ENCODE data around the gene FBXO47. TPM values are rescaled to one million over a fixed set of nuclear protein-coding genes. Genes with fewer than 3 reads are reported as not detected.
"Not testable (repeated sequence)": the region's sequence is repeated elsewhere in the genome, so short reads cannot be mapped to it uniquely, and the experiment has no call there.

Gene FBXO47
- total and polyA plus RNA-seq, 7 donors = 0.03 TPM; not detected in 6

DNA sequence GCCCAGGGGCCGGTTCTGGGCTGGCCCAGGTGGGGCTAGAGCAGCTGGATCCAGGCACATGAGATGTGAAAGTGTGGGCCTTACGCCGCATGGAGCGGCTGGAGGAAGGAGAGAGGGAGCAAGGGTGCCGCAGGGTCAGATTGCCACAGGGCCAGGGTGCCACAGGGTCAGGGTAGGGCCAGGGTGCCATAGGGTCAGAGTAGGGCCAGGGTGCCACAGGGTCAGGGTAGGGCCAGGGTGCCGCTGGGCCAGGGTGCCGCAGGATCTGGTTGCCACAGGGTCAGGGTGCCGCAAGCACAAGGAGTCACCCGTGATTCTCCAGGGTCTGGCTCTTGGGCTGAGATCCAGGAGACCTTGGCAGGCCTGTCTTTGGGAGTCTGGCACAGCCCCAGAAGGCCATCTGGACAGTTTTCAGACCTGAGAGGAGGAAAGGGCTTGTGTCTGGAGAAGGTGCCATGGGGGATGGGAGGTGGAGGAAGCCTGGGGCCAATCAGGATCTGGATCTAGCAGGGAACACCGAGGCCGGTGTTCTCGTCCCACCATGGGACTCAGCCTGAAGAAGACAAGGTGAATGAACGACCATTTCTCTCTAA lies 54.9 kb downstream of the FBXO47 start:
- WGBS, 3 donors = 39 to 50% (median 42%) methylated on average over 13 of the region's 13 CpGs
- no peak overlapping the region for H3K27ac ChIP-seq
- TF ChIP-seq, protein P1, sequence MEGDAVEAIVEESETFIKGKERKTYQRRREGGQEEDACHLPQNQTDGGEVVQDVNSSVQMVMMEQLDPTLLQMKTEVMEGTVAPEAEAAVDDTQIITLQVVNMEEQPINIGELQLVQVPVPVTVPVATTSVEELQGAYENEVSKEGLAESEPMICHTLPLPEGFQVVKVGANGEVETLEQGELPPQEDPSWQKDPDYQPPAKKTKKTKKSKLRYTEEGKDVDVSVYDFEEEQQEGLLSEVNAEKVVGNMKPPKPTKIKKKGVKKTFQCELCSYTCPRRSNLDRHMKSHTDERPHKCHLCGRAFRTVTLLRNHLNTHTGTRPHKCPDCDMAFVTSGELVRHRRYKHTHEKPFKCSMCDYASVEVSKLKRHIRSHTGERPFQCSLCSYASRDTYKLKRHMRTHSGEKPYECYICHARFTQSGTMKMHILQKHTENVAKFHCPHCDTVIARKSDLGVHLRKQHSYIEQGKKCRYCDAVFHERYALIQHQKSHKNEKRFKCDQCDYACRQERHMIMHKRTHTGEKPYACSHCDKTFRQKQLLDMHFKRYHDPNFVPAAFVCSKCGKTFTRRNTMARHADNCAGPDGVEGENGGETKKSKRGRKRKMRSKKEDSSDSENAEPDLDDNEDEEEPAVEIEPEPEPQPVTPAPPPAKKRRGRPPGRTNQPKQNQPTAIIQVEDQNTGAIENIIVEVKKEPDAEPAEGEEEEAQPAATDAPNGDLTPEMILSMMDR (IDR thresholded peaks at IDR 0.05) = no peak
- H3K36me3 ChIP-seq (ENCODE audit: insufficient read depth in 1 of 2, low read depth in 1 of 2) = peaks cover 3 to 28% of the 10 kb centered on the region in 2 donors
- DNase-seq (peak; percentile 62 to 74), ATAC-seq (peak; percentile 17 to 56 (median 26))
- H3K4me3 ChIP-seq = no peak overlapping the region
- H3K27me3 ChIP-seq (ENCODE audit: insufficient read depth in 3 of 3, low read length in 2 of 3) = no peaks in the 10 kb centered on the region
- no peaks in the 10 kb centered on the region for H3K9me3 ChIP-seq
- intact Hi-C loops (cut with DNase I) = no loop called here
- H3K4me1 ChIP-seq = peaks cover 10% of the 10 kb centered on the region

DNA sequence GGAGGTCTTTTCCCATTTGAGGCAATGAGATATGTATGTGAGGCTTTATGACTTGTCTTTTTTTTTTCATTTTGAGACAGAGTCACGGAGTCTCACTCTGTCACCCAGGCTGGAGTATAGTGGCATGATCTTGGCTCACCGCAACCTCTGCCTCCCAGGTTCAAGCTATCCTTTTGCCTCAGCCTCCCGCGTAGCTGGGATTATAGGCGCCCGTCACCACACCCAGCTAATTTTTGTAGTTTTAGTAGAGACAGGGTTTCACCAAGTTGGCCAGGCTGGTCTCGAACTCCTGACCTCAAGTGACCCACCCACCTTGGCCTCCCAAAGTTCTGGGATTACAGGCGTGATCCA lies 55.5 kb downstream of the FBXO47 start:
- Histone ChIP-seq H3K36me3 (ENCODE audit: insufficient read depth in 1 of 2, low read depth in 1 of 2) (peaks cover 3 to 26% of the 10 kb centered on the region in 2 donors), H3K4me1 (peaks cover 13% of the 10 kb centered on the region)
- intact Hi-C loops (cut with DNase I); ATAC-seq; H3K27me3 ChIP-seq (ENCODE audit: insufficient read depth in 3 of 3, low read length in 2 of 3); H3K4me3 ChIP-seq; H3K27ac ChIP-seq; H3K9me3 ChIP-seq; DNase-seq: not testable (repeated sequence)
- WGBS, 3 donors = 88 to 95% (median 91%) methylated on average over 8 of the region's 8 CpGs

GRCh38 chr17:38911081-38911730 lies 56.0 kb downstream of the FBXO47 start:
- TF ChIP-seq, protein P1 (IDR thresholded peaks at IDR 0.05) = no peak
- H3K27me3 ChIP-seq (ENCODE audit: insufficient read depth in 3 of 3, low read length in 2 of 3) = no peaks in the 10 kb centered on the region
- ATAC-seq = no peak
- no peak overlapping the region for H3K27ac ChIP-seq
- peaks cover 3 to 21% of the 10 kb centered on the region in 2 donors for H3K36me3 ChIP-seq (ENCODE audit: insufficient read depth in 1 of 2, low read depth in 1 of 2)
- DNase-seq = peak; percentile 7 to 42
- WGBS, 3 donors = 78 to 83% (median 82%) methylated on average over 10 of the region's 10 CpGs
- H3K4me3 ChIP-seq = no peak overlapping the region
- no peaks in the 10 kb centered on the region for H3K9me3 ChIP-seq
- intact Hi-C loops (cut with DNase I) = no loop called here
- H3K4me1 ChIP-seq = peaks cover 16% of the 10 kb centered on the region

- ATAC-seq (no peak), DNase-seq (peak; percentile 5 to 6)
- Histone ChIP-seq H3K4me3 (no peak overlapping the region), H3K27me3 (ENCODE audit: insufficient read depth in 3 of 3, low read length in 2 of 3) (no peaks in the 10 kb centered on the region), H3K27ac (no peak overlapping the region), H3K36me3 (ENCODE audit: insufficient read depth in 1 of 2, low read depth in 1 of 2) (peaks cover 3 to 12% of the 10 kb centered on the region in 2 donors), H3K9me3 (no peaks in the 10 kb centered on the region), H3K4me1 (peaks cover 20% of the 10 kb centered on the region)
- 71 to 84% (median 83%) methylated on average over 5 of the region's 5 CpGs for WGBS, 3 donors
- intact Hi-C loops (cut with DNase I) = no loop called here
- TF ChIP-seq, protein P1 (IDR thresholded peaks at IDR 0.05) = no peak
Observed at GRCh38 chr17:38910325-38910724, 56.9 kb downstream of the FBXO47 start.

DNA sequence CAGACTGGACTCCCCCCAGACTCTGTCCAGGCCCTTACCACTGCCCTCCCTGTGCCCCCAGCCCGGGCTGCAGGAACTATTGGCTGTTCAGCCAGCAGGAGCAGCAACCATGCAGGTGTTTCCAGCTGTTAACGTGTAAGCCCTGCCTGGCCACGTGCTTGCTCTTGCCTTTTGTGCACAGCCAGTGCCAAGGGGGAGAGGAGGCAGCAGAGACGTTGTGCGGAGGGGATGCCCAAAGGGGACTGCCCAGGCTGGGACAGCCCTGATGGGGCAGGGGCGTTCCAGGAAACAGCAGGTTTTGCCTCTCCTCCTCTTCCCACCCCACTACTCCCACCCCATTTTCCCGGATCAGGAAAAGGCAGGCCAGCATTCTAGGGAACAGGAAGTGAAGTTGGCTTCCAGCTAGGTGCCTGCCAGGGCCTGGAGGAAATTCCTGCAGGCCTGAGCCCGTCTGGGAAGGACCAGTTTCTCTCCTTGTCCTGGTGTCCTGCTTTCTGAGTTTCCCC lies 58.5 kb downstream of the FBXO47 start:
- no peaks in the 10 kb centered on the region for H3K27me3 ChIP-seq (ENCODE audit: insufficient read depth in 3 of 3, low read length in 2 of 3)
- peak in 1 of 4 donors; percentile 32 for ATAC-seq
- peaks cover 0 to 10% of the 10 kb centered on the region in 2 donors for H3K36me3 ChIP-seq (ENCODE audit: insufficient read depth in 1 of 2, low read depth in 1 of 2)
- no peak overlapping the region for H3K4me3 ChIP-seq
- intact Hi-C loops (cut with DNase I) = loop anchor here in 1 of 2 donors (5.0 kb wide), 1 partner anchor 36 kb away; the partner anchor contains the start of gene LASP1
- H3K27ac ChIP-seq = peak overlapping the region; percentile 36
- DNase-seq = peak; percentile 19 to 44
- peaks cover 20% of the 10 kb centered on the region for H3K4me1 ChIP-seq
- TF ChIP-seq, protein P1 (IDR thresholded peaks at IDR 0.05) = no peak
- WGBS, 3 donors = 39 to 51% (median 44%) methylated on average over 8 of the region's 8 CpGs
- no peaks in the 10 kb centered on the region for H3K9me3 ChIP-seq

Measured in psoas muscle (tissue), 8 donors.